ENCODE results near the gene UNC45B. TPM values are rescaled to one million over a fixed set of nuclear protein-coding genes. Genes with fewer than 3 reads are reported as not detected.

The UNC45B gene
- total and polyA plus RNA-seq, 2 of the 13 experiments (the other 11 are each of a cell fraction or from before 2014, with no cell fraction given), result 0.01 TPM; not detected in 1

GRCh38 chr17:35141681-35142466 lies 5.7 kb upstream of the UNC45B start, which contains the start of gene NLE1 (continued):
- TF ChIP-seq NFKB2 (CRISPR knock-in tag; IDR thresholded peaks at IDR 0.05; ENCODE audit: borderline replicate concordance), result peak; percentile 68; the same call in 1 of the 2 replicates
- TF ChIP-seq SNAPC5 (CRISPR knock-in tag; IDR thresholded peaks at IDR 0.05; ENCODE audit: borderline replicate concordance), result no peak
- peak; percentile 79; the same call in 1 of the 2 replicates for TF ChIP-seq ZNF430 (CRISPR knock-in tag; IDR thresholded peaks at IDR 0.05)
- peak; percentile 44; the same call in 1 of the 2 replicates for TF ChIP-seq ZNF446 (CRISPR knock-in tag; IDR thresholded peaks at IDR 0.05)
- TF ChIP-seq KMT2B (CRISPR knock-in tag; IDR thresholded peaks at IDR 0.05), result peak; percentile 89
- TF ChIP-seq ZFYVE20 (CRISPR knock-in tag; IDR thresholded peaks at IDR 0.05; ENCODE audit: borderline replicate concordance, low read depth), result peak; percentile 64; the same call in 1 of the 2 replicates
- TF ChIP-seq ZZZ3 (CRISPR knock-in tag; IDR thresholded peaks at IDR 0.05; ENCODE audit: borderline replicate concordance), result peak; percentile 88
- peak; percentile 97 for TF ChIP-seq KDM5B (CRISPR knock-in tag; IDR thresholded peaks at IDR 0.05; ENCODE audit: borderline replicate concordance)
- 0 out of 2 replicates have a peak, but pooled peaks have one; percentile 74 for TF ChIP-seq ZNF432 (CRISPR knock-in tag; IDR thresholded peaks at IDR 0.05; ENCODE audit: borderline replicate concordance)
- TF ChIP-seq TEAD3 (CRISPR knock-in tag; optimal IDR thresholded peaks at IDR 0.05; ENCODE audit: borderline replicate concordance), result peak; percentile 41
- peak; percentile 92 for TF ChIP-seq HOXA3 (CRISPR knock-in tag; IDR thresholded peaks at IDR 0.05)
- TF ChIP-seq HINFP (CRISPR knock-in tag; IDR thresholded peaks at IDR 0.05; ENCODE audit: low read depth), result peak; percentile 86
- 0 out of 2 replicates have a peak, but pooled peaks have one; percentile 31 for TF ChIP-seq ZNF451 (CRISPR knock-in tag; IDR thresholded peaks at IDR 0.05)
- peak; percentile 38; the same call in 1 of the 2 replicates for TF ChIP-seq RXRA (CRISPR knock-in tag; IDR thresholded peaks at IDR 0.05)
- no peak for TF ChIP-seq E2F2 (CRISPR knock-in tag; IDR thresholded peaks at IDR 0.05; ENCODE audit: borderline replicate concordance)
- TF ChIP-seq PRDM4 (CRISPR knock-in tag; IDR thresholded peaks at IDR 0.05; ENCODE audit: borderline replicate concordance), result no peak
- peak; percentile 70; the same call in 1 of the 2 replicates for TF ChIP-seq ZNF343 (CRISPR knock-in tag; IDR thresholded peaks at IDR 0.05)
- peak; percentile 72; the same call in 1 of the 2 replicates for TF ChIP-seq TSC22D2 (CRISPR knock-in tag; IDR thresholded peaks at IDR 0.05; ENCODE audit: borderline replicate concordance)
- peak; percentile 97; the same call in 1 of the 2 replicates for TF ChIP-seq SIN3A (IDR thresholded peaks at IDR 0.05; ENCODE audit: borderline replicate concordance, low read depth, low read length)
- TF ChIP-seq DRAP1 (CRISPR knock-in tag; IDR thresholded peaks at IDR 0.05), result peak; percentile 57; the same call in 1 of the 2 replicates
- no peak for TF ChIP-seq SSRP1 (CRISPR knock-in tag; IDR thresholded peaks at IDR 0.05)
- TF ChIP-seq SRY (CRISPR knock-in tag; IDR thresholded peaks at IDR 0.05), result 0 out of 2 replicates have a peak, but pooled peaks have one; percentile 67
- TF ChIP-seq SALL2 (CRISPR knock-in tag; IDR thresholded peaks at IDR 0.05), result peak; percentile 89
- no peak for TF ChIP-seq PTBP1 (IDR thresholded peaks at IDR 0.05; ENCODE audit: low read depth, low read length, poor library complexity, severe bottlenecking)
